Activated CD4-positive, CD25-positive, alpha-beta regulatory T cell treated with anti-CD3 and anti-CD28 coated beads, Interleukin-2, amount 50 U/mL, for 72 hours (primary cell): ENCODE results near the gene TBKBP1.

Experiments used
- DNase-seq: peaks from one replicate; pipeline ENCODE4 v3.0.0; 2021

TBKBP1 gene

GRCh38 chr17:47700471-47701449 lies 6.8 kb downstream of the TBKBP1 start:
- no peak for DNase-seq

GRCh38 chr17:47701608-47702007 lies 7.6 kb downstream of the TBKBP1 start:
- no peak for DNase-seq

- no peak for DNase-seq
Measured at GRCh38 chr17:47702391-47702995, 8.5 kb downstream of the TBKBP1 start.

GRCh38 chr17:47703191-47703591 lies 9.2 kb downstream of the TBKBP1 start:
- DNase-seq, result peak; percentile 44

- DNase-seq, result no peak
Measured at GRCh38 chr17:47703671-47704070, 9.7 kb downstream of the TBKBP1 start.

GRCh38 chr17:47704116-47704515 lies 10.2 kb downstream of the TBKBP1 start:
- DNase-seq, result peak; percentile 36

- no peak for DNase-seq
Measured at GRCh38 chr17:47704736-47705135, 10.8 kb downstream of the TBKBP1 start.

GRCh38 chr17:47705536-47706530 lies 11.9 kb downstream of the TBKBP1 start:
- DNase-seq, result peak; percentile 52

GRCh38 chr17:47707056-47707804 lies 13.3 kb downstream of the TBKBP1 start:
- no peak for DNase-seq

GRCh38 chr17:47707884-47708283 lies 13.9 kb downstream of the TBKBP1 start:
- DNase-seq, result no peak

GRCh38 chr17:47708312-47708863 lies 14.4 kb downstream of the TBKBP1 start:
- DNase-seq, result no peak

GRCh38 chr17:47708864-47709541 lies 15.0 kb downstream of the TBKBP1 start:
- DNase-seq, result no peak

- no peak for DNase-seq
Measured at GRCh38 chr17:47709594-47709993, 15.6 kb downstream of the TBKBP1 start.

- no peak for DNase-seq
Measured at GRCh38 chr17:47711366-47712099, 17.6 kb downstream of the TBKBP1 start.

GRCh38 chr17:47712330-47713023 lies 18.5 kb downstream of the TBKBP1 start:
- no peak for DNase-seq

GRCh38 chr17:47713980-47714700 lies 20.2 kb downstream of the TBKBP1 start:
- DNase-seq, result no peak

GRCh38 chr17:47714773-47715396 lies 20.9 kb downstream of the TBKBP1 start:
- DNase-seq, result no peak

- no peak for DNase-seq
Measured at GRCh38 chr17:47715669-47716325, 21.8 kb downstream of the TBKBP1 start.
